ENCODE measurements around the gene FBLN2. TPM values are rescaled to one million over a fixed set of nuclear protein-coding genes. Genes with fewer than 3 reads are reported as not detected.

FBLN2 gene
- total RNA-seq, 1 donor: 54.6 TPM

DNA sequence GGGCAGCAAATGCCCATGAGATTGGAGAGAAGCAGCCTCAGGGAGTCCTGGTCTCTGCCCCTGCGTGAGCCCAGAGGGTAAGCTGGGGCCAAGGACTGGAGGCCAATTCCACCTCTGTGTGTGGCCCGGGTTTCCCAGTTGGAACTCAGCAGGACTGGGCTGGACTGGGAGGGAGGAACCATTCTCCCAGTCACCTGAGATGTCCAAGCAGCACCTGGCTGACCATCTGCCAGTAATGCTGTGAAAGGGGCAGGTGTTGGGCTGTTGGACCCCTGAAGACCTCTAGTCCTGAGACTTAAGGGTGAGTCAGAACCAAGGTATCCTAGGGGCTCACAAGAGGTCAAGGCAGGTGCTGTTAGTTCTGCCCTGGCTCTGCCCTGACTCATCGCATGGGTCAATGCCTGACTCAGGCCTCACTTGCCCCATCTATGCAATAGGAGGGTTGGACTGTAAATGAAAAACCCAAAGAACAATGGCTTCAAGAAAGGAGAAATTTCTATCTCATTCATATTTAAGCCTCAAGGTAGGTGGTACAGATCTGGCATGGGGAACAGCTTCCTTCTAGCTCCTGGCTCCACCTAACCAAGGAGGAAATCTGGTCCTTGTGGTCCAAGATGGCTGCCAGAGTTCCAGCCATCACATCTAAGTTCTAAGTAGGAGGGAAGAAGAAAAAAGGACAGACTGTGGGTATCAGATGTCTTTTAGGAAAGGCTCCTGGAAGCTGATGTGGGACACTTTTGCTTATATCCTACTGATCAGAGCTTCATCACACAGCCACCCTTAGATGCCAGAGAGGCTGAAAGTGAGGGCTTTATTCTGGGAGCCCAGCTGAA is 111.3 kb downstream of the FBLN2 start:
- Histone ChIP-seq H4K20me1 (ENCODE audit: insufficient read depth, low read length) (no peaks in the 10 kb centered on the region), H3K79me2 (ENCODE audit: insufficient read depth, low read length) (no peaks in the 10 kb centered on the region), H3K4me3 (ENCODE audit: insufficient read depth, low read length) (no peak overlapping the region), H3K27ac (ENCODE audit: low read depth, low read length) (no peak overlapping the region), H3K36me3 (ENCODE audit: insufficient read depth, low read length) (no peaks in the 10 kb centered on the region), H3K9me3 (ENCODE audit: low read depth, low read length) (no peaks in the 10 kb centered on the region), H2AFZ (ENCODE audit: low read length) (no peak overlapping the region), H3K4me2 (ENCODE audit: insufficient read depth, low read length) (no peak overlapping the region), H3K4me1 (ENCODE audit: insufficient read depth, low read length) (no peaks in the 10 kb centered on the region), H3K27me3 (ENCODE audit: insufficient read depth, low read length) (peaks cover 7% of the 10 kb centered on the region)
- DNase-seq (ENCODE audit: insufficient read length, low spot score, missing footprints): no peak
- TF ChIP-seq, protein P1, sequence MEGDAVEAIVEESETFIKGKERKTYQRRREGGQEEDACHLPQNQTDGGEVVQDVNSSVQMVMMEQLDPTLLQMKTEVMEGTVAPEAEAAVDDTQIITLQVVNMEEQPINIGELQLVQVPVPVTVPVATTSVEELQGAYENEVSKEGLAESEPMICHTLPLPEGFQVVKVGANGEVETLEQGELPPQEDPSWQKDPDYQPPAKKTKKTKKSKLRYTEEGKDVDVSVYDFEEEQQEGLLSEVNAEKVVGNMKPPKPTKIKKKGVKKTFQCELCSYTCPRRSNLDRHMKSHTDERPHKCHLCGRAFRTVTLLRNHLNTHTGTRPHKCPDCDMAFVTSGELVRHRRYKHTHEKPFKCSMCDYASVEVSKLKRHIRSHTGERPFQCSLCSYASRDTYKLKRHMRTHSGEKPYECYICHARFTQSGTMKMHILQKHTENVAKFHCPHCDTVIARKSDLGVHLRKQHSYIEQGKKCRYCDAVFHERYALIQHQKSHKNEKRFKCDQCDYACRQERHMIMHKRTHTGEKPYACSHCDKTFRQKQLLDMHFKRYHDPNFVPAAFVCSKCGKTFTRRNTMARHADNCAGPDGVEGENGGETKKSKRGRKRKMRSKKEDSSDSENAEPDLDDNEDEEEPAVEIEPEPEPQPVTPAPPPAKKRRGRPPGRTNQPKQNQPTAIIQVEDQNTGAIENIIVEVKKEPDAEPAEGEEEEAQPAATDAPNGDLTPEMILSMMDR (IDR thresholded peaks at IDR 0.05; ENCODE audit: extremely low read depth, low read depth, low read length): no peak

DNA sequence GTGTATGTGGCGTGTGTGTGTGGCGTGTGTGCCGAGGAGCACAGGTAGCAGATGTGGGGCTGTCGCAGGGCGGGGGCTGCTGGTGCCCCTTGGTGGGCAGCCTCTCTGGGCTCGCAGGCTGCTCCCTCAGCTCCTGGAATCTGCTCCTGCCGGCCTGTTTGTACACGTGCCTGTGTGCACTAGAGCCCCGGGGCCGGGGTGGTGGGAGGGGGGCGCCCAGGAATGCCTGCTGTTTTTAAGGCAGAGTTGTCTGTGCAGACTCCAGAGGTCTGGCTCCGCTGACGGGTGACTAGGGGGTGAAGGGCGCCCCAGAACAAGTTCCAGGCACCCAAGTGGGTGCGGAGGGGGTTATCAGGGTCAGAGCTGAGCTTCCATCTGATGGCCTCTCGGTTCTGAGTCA is 112.2 kb downstream of the FBLN2 start:
- Histone ChIP-seq H3K4me3 (ENCODE audit: insufficient read depth, low read length) (no peak overlapping the region), H3K27ac (ENCODE audit: low read depth, low read length) (no peak overlapping the region), H3K79me2 (ENCODE audit: insufficient read depth, low read length) (no peaks in the 10 kb centered on the region), H3K9me3 (ENCODE audit: low read depth, low read length) (no peaks in the 10 kb centered on the region), H3K36me3 (ENCODE audit: insufficient read depth, low read length) (no peaks in the 10 kb centered on the region), H4K20me1 (ENCODE audit: insufficient read depth, low read length) (no peaks in the 10 kb centered on the region), H2AFZ (ENCODE audit: low read length) (no peak overlapping the region), H3K4me2 (ENCODE audit: insufficient read depth, low read length) (no peak overlapping the region), H3K4me1 (ENCODE audit: insufficient read depth, low read length) (no peaks in the 10 kb centered on the region), H3K27me3 (ENCODE audit: insufficient read depth, low read length) (peaks cover 7% of the 10 kb centered on the region)
- TF ChIP-seq, protein P1 (IDR thresholded peaks at IDR 0.05; ENCODE audit: extremely low read depth, low read depth, low read length): no peak
- no peak for DNase-seq (ENCODE audit: insufficient read length, low spot score, missing footprints)

DNA sequence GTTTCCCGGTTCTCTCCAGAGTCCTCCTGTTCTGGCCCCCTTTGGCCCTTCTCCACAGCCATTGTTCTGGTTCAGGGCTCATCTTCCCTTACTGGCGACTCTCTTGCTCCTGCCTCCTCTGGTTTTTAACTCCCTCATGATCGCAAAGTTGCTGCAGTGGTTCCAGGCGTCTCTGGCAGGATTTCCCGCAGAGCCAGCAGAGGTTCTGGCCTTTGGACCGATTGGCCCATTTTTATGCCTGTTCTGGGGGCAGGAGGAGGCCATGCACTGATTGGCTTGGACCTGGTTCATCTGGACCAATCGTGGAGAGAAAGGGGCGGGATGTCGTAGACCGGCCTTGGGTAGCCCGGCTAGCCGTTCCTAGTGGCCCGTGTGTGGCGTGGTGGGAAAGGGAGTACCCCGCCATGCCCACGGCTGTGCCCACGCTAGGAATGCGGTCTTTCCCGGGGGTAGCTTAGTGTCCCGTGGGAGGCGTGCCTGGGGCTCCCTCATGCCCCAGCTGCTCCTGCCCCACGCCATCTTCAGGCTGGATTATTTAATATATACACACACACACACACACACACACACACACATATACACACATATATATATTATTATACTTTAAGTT is 113.4 kb downstream of the FBLN2 start:
- Histone ChIP-seq H3K36me3 (ENCODE audit: insufficient read depth, low read length) (no peaks in the 10 kb centered on the region), H3K9me3 (ENCODE audit: low read depth, low read length) (no peaks in the 10 kb centered on the region), H4K20me1 (ENCODE audit: insufficient read depth, low read length) (no peaks in the 10 kb centered on the region), H3K4me1 (ENCODE audit: insufficient read depth, low read length) (no peaks in the 10 kb centered on the region), H3K79me2 (ENCODE audit: insufficient read depth, low read length) (no peaks in the 10 kb centered on the region), H3K4me3 (ENCODE audit: insufficient read depth, low read length) (no peak overlapping the region), H3K27ac (ENCODE audit: low read depth, low read length) (no peak overlapping the region), H2AFZ (ENCODE audit: low read length) (no peak overlapping the region), H3K27me3 (ENCODE audit: insufficient read depth, low read length) (peaks cover 6% of the 10 kb centered on the region), H3K4me2 (ENCODE audit: insufficient read depth, low read length) (no peak overlapping the region)
- TF ChIP-seq, protein P1 (IDR thresholded peaks at IDR 0.05; ENCODE audit: extremely low read depth, low read depth, low read length): no peak
- DNase-seq (ENCODE audit: insufficient read length, low spot score, missing footprints): peak; percentile 83

DNA sequence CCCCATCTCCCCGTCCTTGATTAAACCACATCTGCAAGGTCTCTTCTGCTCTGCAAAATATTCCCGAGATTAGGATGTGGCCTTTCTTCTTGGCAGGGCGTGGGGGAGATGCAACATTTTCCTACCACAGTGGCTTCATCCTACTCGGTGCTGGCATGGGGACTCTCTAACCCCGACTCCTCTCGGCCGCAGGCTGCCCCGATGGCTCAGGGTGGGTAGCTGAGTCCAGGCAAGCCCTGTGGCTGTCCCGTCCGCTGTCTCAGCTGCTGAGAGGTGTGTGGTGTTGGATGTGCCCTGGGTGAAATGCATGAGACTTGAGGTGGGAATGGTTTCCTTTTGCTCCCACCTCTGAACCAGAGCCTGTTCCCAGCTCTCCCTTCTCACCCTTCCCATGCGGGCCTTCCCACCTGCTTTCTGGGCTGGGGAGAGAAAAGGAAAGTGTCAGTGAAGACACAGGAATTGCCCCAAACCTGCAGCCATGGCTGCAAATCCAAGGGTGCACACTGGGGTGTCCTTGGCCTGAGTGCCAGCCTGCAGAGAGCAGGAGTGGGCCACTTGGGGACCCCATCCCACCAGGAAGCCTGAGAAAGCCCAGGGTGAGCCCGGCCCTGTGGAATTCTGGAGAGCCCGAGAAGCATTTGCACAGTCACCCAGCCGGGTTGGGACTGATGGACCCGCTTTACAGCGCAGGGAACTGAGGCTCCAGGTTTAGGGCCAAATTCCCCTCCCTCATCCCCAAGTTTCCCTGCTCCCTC is 115.0 kb downstream of the FBLN2 start:
- Histone ChIP-seq H3K4me1 (ENCODE audit: insufficient read depth, low read length) (no peaks in the 10 kb centered on the region), H4K20me1 (ENCODE audit: insufficient read depth, low read length) (no peaks in the 10 kb centered on the region), H3K36me3 (ENCODE audit: insufficient read depth, low read length) (no peaks in the 10 kb centered on the region), H3K79me2 (ENCODE audit: insufficient read depth, low read length) (no peaks in the 10 kb centered on the region), H3K27me3 (ENCODE audit: insufficient read depth, low read length) (no peaks in the 10 kb centered on the region), H3K9me3 (ENCODE audit: low read depth, low read length) (no peaks in the 10 kb centered on the region), H2AFZ (ENCODE audit: low read length) (no peak overlapping the region), H3K4me2 (ENCODE audit: insufficient read depth, low read length) (no peak overlapping the region), H3K4me3 (ENCODE audit: insufficient read depth, low read length) (no peak overlapping the region), H3K27ac (ENCODE audit: low read depth, low read length) (no peak overlapping the region)
- DNase-seq (ENCODE audit: insufficient read length, low spot score, missing footprints): no peak
- TF ChIP-seq, protein P1 (IDR thresholded peaks at IDR 0.05; ENCODE audit: extremely low read depth, low read depth, low read length): no peak

All from osteoblast (primary cell).